ENCODE measurements around the gene SMPD3. TPM values are rescaled to one million over a fixed set of nuclear protein-coding genes. Genes with fewer than 3 reads are reported as not detected.

Gene SMPD3
- total and polyA plus RNA-seq, 10 donors: 0.66 to 6.5 (median 1.9) TPM

DNA sequence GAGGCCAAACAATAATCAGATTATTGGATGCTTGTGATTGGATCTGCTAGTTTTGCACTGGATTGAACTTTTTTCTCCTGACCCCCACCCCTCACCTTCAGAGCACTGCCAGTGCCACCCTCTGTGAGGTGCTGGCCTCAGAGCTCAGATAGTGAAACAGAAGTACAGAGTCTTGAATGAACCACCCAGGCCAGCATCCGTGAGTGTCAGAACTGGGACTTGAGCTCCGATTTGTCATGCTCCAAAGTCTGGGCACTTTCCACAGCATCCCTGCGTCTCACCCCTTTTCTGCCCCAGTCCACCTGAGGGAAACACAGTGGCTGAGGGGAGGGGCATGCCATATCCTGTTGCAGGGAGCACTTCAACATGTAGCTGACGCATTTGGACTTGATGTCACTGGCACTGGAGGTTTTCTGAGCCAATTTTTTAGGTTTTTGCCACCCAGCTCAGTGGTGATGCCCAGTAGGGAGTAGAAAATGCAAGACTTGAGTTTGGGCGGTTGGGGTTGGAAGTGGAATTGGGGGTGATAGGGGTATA is 47.3 kb downstream of the SMPD3 start:
- intact Hi-C loops (cut with DNase I; ENCODE audit: low total_unique reads): no loop called here
- Histone ChIP-seq H3K27me3 (replicated peaks in 1 of 7) (no peaks in the 10 kb centered on the region), H3K4me1 (no peaks in the 10 kb centered on the region), H3K27ac (no peak overlapping the region), H3K9me3 (no peaks in the 10 kb centered on the region), H3K36me3 (no peaks in the 10 kb centered on the region), H3K4me3 (no peak overlapping the region)
- WGBS, 5 donors: 50 to 61% (median 55%) methylated on average over 5 of the region's 5 CpGs
- peak; percentile 38 for DNase-seq
- no peak for TF ChIP-seq POLR2AphosphoS5 (IDR thresholded peaks at IDR 0.05)
- TF ChIP-seq POLR2A (IDR thresholded peaks at IDR 0.05): no peak
- TF ChIP-seq CTCF (IDR thresholded peaks at IDR 0.05 in 8 of 11, conservative IDR thresholded peaks at IDR 0.05 in 3 of 11): no peak

DNA sequence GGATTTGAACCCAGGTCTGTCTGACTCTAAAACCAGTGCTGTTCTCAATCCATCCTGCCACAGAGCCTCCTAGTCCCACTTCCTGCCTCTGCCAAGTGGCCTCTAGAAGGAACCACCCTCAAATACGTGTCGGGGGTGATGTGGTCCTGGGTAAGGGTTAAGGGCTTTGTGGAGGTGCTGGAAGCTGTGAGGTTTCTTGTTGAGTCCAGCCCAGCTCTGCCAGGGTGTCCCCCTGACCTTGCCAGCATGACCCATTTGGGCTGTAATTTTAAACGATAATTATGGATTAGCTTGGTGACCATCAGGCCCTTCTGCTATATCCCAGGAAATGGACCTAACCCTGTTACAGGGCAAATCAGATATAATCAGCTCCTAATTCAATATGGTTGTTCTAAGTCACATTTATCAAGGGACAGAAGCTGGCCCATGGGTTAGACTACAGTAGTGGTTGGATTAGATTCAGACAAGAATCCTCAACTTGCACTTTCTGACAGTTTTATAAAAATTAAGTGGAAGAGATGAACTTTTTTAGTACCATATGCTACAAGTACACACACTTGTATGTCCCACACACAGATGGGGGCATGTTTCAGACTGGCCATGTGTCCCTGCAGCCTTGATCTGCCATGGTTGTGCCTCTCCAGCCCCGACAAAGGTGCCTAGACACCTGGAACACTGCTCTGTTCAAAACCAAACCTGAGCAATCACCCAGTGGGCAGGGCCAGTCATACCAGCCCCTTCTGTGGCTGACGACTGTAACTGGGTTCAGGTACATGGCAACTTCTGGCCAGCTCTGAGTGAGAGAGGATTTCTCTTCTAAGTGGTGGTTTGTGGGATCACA is 48.0 kb downstream of the SMPD3 start:
- 71 to 81% (median 75%) methylated on average over 4 to 5 of the region's 5 CpGs for WGBS, 5 donors
- TF ChIP-seq CTCF (IDR thresholded peaks at IDR 0.05 in 8 of 11, conservative IDR thresholded peaks at IDR 0.05 in 3 of 11) (no peak), POLR2A (IDR thresholded peaks at IDR 0.05) (no peak), POLR2AphosphoS5 (IDR thresholded peaks at IDR 0.05) (no peak)
- DNase-seq: peak; percentile 30
- Histone ChIP-seq H3K9me3 (no peaks in the 10 kb centered on the region), H3K27ac (no peak overlapping the region), H3K4me3 (no peak overlapping the region), H3K36me3 (no peaks in the 10 kb centered on the region), H3K27me3 (replicated peaks in 1 of 7) (no peaks in the 10 kb centered on the region), H3K4me1 (no peaks in the 10 kb centered on the region)
- intact Hi-C loops (cut with DNase I; ENCODE audit: low total_unique reads): no loop called here

DNA sequence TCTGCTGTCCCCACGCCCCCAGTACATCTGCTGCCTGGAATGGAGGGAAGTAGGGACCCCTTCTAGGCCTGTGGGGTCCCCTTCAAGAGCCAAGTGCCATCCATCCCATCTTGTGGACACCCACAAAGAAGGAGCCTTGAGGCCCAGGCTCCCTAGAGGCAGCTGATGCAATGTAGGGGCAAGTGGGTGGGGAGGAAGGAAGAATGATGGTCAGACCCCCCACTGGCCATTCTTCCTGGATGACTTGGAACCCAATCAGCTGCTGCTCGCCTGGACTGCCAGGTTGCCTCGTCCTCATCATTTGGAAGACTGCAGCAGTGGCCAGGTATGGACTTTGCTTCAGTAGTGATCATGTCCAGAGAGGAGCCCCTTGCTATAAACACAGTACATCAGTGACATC is 48.9 kb downstream of the SMPD3 start:
- TF ChIP-seq POLR2A (IDR thresholded peaks at IDR 0.05): no peak
- TF ChIP-seq CTCF (IDR thresholded peaks at IDR 0.05 in 8 of 11, conservative IDR thresholded peaks at IDR 0.05 in 3 of 11): no peak
- DNase-seq: peak; percentile 29
- H3K27me3 ChIP-seq (replicated peaks in 1 of 7): no peaks in the 10 kb centered on the region
- H3K4me1 ChIP-seq: no peaks in the 10 kb centered on the region
- 86 to 100% (median 93%) methylated on average over 3 of the region's 3 CpGs for WGBS, 5 donors
- no peak overlapping the region for H3K27ac ChIP-seq
- no peaks in the 10 kb centered on the region for H3K9me3 ChIP-seq
- no peaks in the 10 kb centered on the region for H3K36me3 ChIP-seq
- intact Hi-C loops (cut with DNase I; ENCODE audit: low total_unique reads): loop anchor here (5.0 kb wide), 1 partner anchor 113 kb away; no protein-coding TSS in a partner anchor
- H3K4me3 ChIP-seq: no peak overlapping the region

- 64 to 78% (median 76%) methylated on average over 6 of the region's 6 CpGs for WGBS, 5 donors
- Histone ChIP-seq H3K27me3 (replicated peaks in 1 of 7) (no peaks in the 10 kb centered on the region), H3K9me3 (no peaks in the 10 kb centered on the region), H3K4me1 (no peaks in the 10 kb centered on the region), H3K36me3 (no peaks in the 10 kb centered on the region), H3K4me3 (no peak overlapping the region), H3K27ac (no peak overlapping the region)
- peak; percentile 38 for DNase-seq
- intact Hi-C loops (cut with DNase I; ENCODE audit: low total_unique reads): loop anchor here (5.0 kb wide), 1 partner anchor 115 kb away; no protein-coding TSS in a partner anchor
- TF ChIP-seq CTCF (IDR thresholded peaks at IDR 0.05 in 8 of 11, conservative IDR thresholded peaks at IDR 0.05 in 3 of 11): no peak
- TF ChIP-seq POLR2AphosphoS5 (IDR thresholded peaks at IDR 0.05): no peak
- no peak for TF ChIP-seq POLR2A (IDR thresholded peaks at IDR 0.05)
Observed at GRCh38 chr16:68397710-68398201, 50.6 kb downstream of the SMPD3 start.

Measured in spleen (tissue), 11 donors.